Stimulated activated CD4-positive, alpha-beta T cell treated with anti-CD3 and anti-CD28 coated beads, Interleukin-1b, Interleukin-23, amount 100 ng/mL, for 24 hours (primary cell): ENCODE data around the gene IL21R.
"Not testable (repeated sequence)": the region's sequence is repeated elsewhere in the genome, so short reads cannot be mapped to it uniquely, and the experiment has no call there.

Source experiments
- DNase-seq, 4 experiments: peaks; one replicate each; pipeline ENCODE4 v3.0.0-alpha.2; 2020; ENCODE audit warnings: low read depth in 4 of 4, low spot score in 1 of 4

The IL21R gene

GRCh38 chr16:27441998-27442397 is 40.0 kb downstream of the IL21R start:
- no peak for DNase-seq

- DNase-seq, result no peak
Observed at GRCh38 chr16:27444015-27444414, 42.0 kb downstream of the IL21R start.

- no peak for DNase-seq
Observed at GRCh38 chr16:27444470-27444869, 42.5 kb downstream of the IL21R start.

- no peak for DNase-seq
Observed at GRCh38 chr16:27445502-27446175, 43.7 kb downstream of the IL21R start.

GRCh38 chr16:27446721-27447120 is 44.7 kb downstream of the IL21R start:
- peak in 1 of 4 experiments; percentile 24 for DNase-seq

- no peak for DNase-seq
Observed at GRCh38 chr16:27447301-27447700, 45.3 kb downstream of the IL21R start.

GRCh38 chr16:27448532-27449433 is 46.8 kb downstream of the IL21R start:
- no peak for DNase-seq

- DNase-seq, result peak; percentile 23 to 72 (median 44)
Observed at GRCh38 chr16:27449434-27450195, 47.6 kb downstream of the IL21R start.

GRCh38 chr16:27450196-27450549 is 48.2 kb downstream of the IL21R start:
- no peak for DNase-seq

- no peak for DNase-seq
Observed at GRCh38 chr16:27452569-27453493, 50.9 kb downstream of the IL21R start.

GRCh38 chr16:27453494-27453825 is 51.5 kb downstream of the IL21R start:
- no peak for DNase-seq

- no peak for DNase-seq
Observed at GRCh38 chr16:27455700-27456099, 53.7 kb downstream of the IL21R start.

- not testable (repeated sequence) for DNase-seq
Observed at GRCh38 chr16:27457605-27457900, 55.6 kb downstream of the IL21R start.

GRCh38 chr16:27458258-27458657 is 56.3 kb downstream of the IL21R start:
- DNase-seq, result no peak

GRCh38 chr16:27458987-27459688 is 57.2 kb downstream of the IL21R start:
- no peak for DNase-seq

- no peak for DNase-seq
Observed at GRCh38 chr16:27460213-27460612, 58.2 kb downstream of the IL21R start.

- DNase-seq, result no peak
Observed at GRCh38 chr16:27460663-27461482, 58.9 kb downstream of the IL21R start.

GRCh38 chr16:27461483-27462171 is 59.7 kb downstream of the IL21R start:
- DNase-seq, result no peak
